GM20000 (cell line): ENCODE results near the gene ZNF627.
"Not testable (repeated sequence)": the region's sequence is repeated elsewhere in the genome, so short reads cannot be mapped to it uniquely, and the experiment has no call there.

ENCODE experiments used
- DNase-seq: peaks from one replicate; pipeline ENCODE4 v3.0.0; 2012; ENCODE audit warnings: low spot score
- CTCF ChIP-seq: IDR thresholded peaks from 2 replicates; pipeline ENCODE4 v1.5.1; 2012; ENCODE audit warnings: mild to moderate bottlenecking, control low read depth; ENCODE audit errors: extremely low read depth, missing control alignments

Gene ZNF627

DNA sequence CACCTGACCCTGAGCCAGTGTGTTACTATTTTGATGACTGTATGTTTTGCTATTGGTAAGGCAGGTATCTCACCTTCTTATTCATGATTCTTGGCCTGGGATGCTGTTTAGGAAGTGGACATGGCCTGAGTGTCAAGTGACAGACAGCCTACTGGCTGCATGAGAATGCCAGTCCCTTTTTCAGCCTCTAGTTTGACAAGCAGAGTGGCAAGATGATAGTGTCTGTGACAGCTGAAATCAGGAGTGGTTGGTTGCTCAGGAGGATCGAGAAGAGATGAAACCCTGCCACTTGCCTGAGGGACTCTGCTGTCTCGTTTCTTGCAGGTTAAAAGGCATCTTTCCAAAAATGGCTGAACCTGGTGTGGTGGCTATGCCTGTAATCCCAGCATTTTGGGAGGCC lies 31.1 kb upstream of the ZNF627 start:
- no peak for TF ChIP-seq CTCF
- DNase-seq = no peak

DNA sequence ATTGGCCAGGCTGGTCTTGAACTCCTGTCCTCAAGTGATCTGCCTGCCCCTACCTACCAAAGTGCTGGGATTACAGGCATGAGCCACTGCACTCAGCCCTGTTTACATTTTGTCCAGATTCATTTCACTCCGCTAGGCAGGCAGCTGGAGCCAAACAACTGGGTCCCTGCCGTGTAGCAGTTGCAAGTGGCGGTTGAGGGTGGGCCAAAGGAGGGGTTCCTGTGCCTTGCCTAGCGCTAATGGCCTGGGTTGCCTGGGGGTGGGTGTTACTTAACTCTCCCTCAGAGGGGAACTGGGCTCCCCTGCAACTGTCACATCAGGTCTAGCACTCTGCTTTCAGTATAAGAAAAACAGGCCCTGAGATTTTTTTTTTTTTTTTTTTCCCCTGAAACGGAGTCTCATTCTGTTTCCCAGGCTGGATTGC lies 27.2 kb upstream of the ZNF627 start:
- no peak for DNase-seq
- TF ChIP-seq CTCF = no peak

DNA sequence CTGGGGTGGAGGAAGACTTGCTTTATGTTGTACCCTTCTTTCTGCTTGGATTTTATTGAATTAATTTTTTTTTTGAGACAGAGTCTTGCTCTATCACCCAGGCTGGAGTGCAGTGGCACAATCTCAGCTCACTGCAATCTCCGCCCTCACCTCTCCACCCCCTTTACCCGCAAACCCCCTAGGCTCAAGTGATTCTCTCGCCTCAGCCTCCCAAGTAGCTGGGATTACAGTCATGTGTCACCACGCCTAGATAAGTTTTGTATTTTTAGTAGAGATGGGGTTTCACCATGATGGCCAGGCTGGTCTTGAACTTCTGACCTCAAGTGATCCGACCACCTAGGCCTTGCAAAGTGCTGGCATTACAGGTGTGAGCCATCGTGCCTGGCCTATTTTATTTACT lies 23.9 kb upstream of the ZNF627 start:
- DNase-seq = not testable (repeated sequence)

DNA sequence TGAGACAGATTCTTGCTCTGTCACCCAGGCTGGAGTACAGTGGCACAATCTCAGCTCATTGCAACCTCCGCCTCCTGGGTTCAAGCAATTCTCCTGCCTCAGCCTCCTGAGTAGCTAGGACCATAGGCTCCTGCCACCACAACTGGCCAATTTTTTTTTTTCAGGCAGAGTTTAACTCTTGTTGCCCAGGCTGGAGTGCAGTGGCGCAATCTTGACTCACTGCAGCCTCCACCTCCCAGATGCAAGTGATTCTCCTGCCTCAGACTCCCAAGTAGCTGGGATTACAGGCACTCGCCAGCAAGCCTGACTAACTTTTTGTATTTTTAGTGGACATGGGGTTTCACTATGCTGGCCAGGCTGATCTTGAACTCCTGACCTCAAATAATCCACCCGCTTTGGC lies 23.5 kb upstream of the ZNF627 start:
- not testable (repeated sequence) for DNase-seq

- no peak for DNase-seq
- TF ChIP-seq CTCF = no peak
Measured at GRCh38 chr19:11574689-11575088, 22.6 kb upstream of the ZNF627 start.

- TF ChIP-seq CTCF = no peak
- no peak for DNase-seq
Measured at GRCh38 chr19:11576227-11576626, 21.1 kb upstream of the ZNF627 start.

- no peak for DNase-seq
- TF ChIP-seq CTCF = no peak
Measured at GRCh38 chr19:11577451-11578257, 19.6 kb upstream of the ZNF627 start, which contains the start of gene ACP5. TSS of gene ACP5 (minus strand) at chr19:11577645. CDS start at chr19:11577317, 328 bp downstream.

DNA sequence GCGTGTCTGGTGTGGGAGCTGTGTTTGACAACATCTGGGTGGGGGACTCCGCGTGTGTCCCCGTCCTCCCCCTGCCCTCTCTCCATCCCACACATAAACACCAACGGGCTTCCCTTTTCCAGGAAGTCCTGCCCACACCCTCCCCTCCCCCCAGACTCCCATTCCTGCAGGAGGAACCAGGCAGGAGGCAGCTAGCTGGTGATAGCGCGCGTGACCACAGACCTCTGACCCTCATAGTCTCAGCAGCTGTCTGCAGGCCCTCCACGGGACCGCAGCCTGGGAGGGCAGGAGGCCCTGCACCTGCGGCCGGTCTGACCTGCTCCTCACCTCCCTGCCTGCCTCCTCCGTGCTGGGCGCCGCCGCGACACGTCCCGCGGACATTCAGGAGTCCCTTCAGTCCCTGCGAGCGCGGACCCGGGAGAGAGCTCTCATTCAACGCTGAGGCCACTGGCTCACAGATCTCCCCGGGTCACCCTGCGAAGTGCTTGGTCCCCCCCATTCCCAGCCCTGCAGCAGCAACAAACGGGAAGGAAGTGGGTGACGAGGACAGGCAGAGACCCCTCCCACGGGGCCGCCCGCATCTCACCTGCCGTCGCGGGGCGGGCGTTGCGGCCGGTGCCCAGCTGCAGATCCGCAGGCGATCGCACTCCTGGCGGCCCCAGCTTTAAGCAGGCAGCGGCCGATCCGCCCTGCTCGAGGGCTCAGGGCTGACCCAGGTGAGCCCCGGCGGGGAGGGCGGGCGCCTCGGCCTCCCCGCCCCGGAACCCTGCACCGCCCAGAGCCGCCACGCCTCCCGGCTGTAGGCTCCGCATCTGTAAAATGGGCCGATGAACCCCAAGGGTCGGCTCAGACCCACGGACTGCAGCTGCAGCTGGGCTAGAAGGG lies 18.8 kb upstream of the ZNF627 start:
- peak; percentile 76 for DNase-seq
- no peak for TF ChIP-seq CTCF
